Astrocyte of the spinal cord (primary cell): ENCODE results near the gene POLR3K.
A peak's percentile ranks its signal among the peaks of the same experiment; 100 is the strongest.
"Not testable (repeated sequence)": the region's sequence is repeated elsewhere in the genome, so short reads cannot be mapped to it uniquely, and the experiment has no call there.

Experiments used
- DNase-seq: peaks from one replicate; pipeline ENCODE4 v3.0.0; 2011; ENCODE audit warnings: low read depth, low spot score
- H3K4me3 ChIP-seq: 2 replicates; pipeline ENCODE4 v1.5.1; 2011; ENCODE audit warnings: low read depth, mild to moderate bottlenecking, low read length, moderate library complexity
- in situ Hi-C: cut with HindIII; loops from 2 replicates; pipeline ENCODE4 v1.10.0; 2017; ENCODE audit warnings: low sequenced_read_pairs
- TF ChIP-seq, protein P1 (sequence below): IDR thresholded peaks from 2 replicates; pipeline ENCODE4 v1.5.1; 2012; ENCODE audit warnings: low read depth, mild to moderate bottlenecking, low read length, inconsistent platforms

Gene POLR3K

DNA sequence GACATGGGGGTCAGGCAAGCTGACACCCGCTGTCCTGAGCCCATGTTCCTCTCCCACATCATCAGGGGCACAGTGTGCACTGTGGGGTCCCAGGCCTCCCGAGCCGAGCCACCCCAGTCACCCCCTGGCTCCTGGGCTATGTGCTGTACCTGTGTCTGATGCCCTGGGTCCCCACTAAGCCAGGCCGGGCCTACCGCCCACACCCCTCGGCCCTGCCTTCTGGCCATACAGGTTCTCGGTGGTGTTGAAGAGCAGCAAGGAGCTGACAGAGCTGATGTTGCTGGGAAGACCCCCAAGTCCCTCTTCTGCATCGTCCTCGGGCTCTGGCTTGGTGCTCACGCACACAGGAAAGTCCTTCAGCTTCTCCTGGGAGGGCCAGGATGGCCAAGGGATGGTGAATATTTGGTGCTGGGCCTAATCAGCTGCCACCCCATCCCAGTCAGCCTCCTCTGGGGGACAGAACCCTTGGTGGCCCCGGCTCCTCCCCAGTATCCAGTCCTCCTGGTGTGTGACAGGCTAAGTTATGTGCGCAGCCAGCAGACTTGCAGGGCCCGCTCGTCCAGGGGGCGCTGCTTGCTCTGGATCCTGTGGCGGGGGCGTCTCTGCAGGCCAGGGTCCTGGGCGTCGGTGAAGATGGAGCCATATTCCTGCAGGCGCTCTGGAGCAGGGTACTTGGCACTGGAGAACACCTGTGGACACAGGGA lies 36.2 kb downstream of the POLR3K start:
- H3K4me3 ChIP-seq, in situ Hi-C loops, DNase-seq: not testable (repeated sequence)

DNA sequence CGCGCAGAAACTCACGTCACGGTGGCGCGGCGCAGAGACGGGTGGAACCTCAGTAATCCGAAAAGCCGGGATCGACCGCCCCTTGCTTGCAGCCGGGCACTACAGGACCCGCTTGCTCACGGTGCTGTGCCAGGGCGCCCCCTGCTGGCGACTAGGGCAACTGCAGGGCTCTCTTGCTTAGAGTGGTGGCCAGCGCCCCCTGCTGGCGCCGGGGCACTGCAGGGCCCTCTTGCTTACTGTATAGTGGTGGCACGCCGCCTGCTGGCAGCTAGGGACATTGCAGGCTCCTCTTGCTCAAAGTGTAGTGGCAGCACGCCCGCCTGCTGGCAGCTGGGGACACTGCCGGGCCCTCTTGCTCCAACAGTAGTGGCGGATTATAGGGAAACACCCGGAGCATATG lies 42.6 kb downstream of the POLR3K start:
- H3K4me3 ChIP-seq, in situ Hi-C loops, DNase-seq: not testable (repeated sequence)
- TF ChIP-seq, protein P1, sequence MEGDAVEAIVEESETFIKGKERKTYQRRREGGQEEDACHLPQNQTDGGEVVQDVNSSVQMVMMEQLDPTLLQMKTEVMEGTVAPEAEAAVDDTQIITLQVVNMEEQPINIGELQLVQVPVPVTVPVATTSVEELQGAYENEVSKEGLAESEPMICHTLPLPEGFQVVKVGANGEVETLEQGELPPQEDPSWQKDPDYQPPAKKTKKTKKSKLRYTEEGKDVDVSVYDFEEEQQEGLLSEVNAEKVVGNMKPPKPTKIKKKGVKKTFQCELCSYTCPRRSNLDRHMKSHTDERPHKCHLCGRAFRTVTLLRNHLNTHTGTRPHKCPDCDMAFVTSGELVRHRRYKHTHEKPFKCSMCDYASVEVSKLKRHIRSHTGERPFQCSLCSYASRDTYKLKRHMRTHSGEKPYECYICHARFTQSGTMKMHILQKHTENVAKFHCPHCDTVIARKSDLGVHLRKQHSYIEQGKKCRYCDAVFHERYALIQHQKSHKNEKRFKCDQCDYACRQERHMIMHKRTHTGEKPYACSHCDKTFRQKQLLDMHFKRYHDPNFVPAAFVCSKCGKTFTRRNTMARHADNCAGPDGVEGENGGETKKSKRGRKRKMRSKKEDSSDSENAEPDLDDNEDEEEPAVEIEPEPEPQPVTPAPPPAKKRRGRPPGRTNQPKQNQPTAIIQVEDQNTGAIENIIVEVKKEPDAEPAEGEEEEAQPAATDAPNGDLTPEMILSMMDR: peak; percentile 46

DNA sequence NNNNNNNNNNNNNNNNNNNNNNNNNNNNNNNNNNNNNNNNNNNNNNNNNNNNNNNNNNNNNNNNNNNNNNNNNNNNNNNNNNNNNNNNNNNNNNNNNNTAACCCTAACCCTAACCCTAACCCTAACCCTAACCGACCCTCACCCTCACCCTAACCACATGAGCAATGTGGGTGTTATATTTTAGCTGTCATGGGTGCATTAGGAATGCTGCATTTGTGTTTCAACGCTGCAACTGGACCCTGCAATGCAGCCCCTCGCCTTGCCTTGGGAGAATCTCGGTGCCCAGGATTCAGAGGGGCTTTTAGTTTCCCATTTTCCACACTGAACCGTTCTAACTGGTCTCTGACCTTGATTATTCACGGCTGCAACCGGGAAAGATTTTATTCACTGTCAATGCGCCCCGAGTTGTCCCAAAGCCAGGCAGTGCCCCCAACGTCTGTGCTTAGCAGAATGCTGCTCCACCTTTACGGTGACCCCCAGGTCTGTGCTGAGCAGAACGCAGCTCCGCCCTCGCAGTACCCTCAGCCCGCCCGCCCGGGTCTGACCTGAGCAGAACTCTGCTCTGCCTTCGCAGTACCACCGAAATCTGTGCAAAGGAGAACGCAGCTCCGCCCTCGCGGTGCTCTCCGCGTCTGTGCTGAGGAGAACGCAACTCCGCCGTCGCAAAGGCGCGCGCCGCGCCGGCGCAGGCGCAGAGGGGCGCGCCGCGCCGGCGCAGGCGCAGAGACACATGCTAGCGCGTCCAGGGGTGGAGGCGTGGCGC lies 43.3 kb downstream of the POLR3K start:
- in situ Hi-C loops: no loop called here
- TF ChIP-seq, protein P1: no peak
- DNase-seq: no peak
- H3K4me3 ChIP-seq: peak overlapping the region; percentile 31
